Activated CD8-positive, alpha-beta memory T cell treated with anti-CD3 and anti-CD28 coated beads, Interleukin-2, amount 10 ng/mL, durations not matched to agents 7 days and 5 days (primary cell): ENCODE measurements around the gene PROB1. TPM values are rescaled to one million over a fixed set of nuclear protein-coding genes. Genes with fewer than 3 reads are reported as not detected.
"Not testable (repeated sequence)": the region's sequence is repeated elsewhere in the genome, so short reads cannot be mapped to it uniquely, and the experiment has no call there.

Source experiments
- ATAC-seq: fragments of 150-1000 bp; cut with Tn5 transposase; one replicate; pipeline ENCODE4 v1.10.0; 2021; ENCODE audit warnings: moderate library complexity
- CTCF ChIA-PET: fragments of 350-600 bp; sonication (Branson Sonifier 250); formaldehyde crosslinking; loops from one replicate; lab custom pipeline; 2021; ENCODE audit warnings: antibody characterized with exemption; lab: Charles Lee
- DNase-seq: peaks from one replicate; pipeline ENCODE4 v3.0.0-alpha.2; 2020
- H3K27ac Mint-ChIP-seq: one replicate; pipeline ENCODE4 v1.8.0; 2021; ENCODE audit warnings: mild to moderate bottlenecking, mixed read lengths
- H3K27me3 Mint-ChIP-seq: one replicate; pipeline ENCODE4 v1.8.0; 2021; ENCODE audit warnings: mixed read lengths
- H3K36me3 Mint-ChIP-seq: one replicate; pipeline ENCODE4 v1.8.0; 2021; ENCODE audit warnings: mild to moderate bottlenecking, mixed read lengths
- H3K4me1 Mint-ChIP-seq: one replicate; pipeline ENCODE4 v1.8.0; 2021; ENCODE audit warnings: mixed read lengths
- H3K4me3 Mint-ChIP-seq: one replicate; pipeline ENCODE4 v1.8.0; 2021; ENCODE audit warnings: mild to moderate bottlenecking, moderate library complexity, mixed read lengths
- H3K9me3 Mint-ChIP-seq: one replicate; pipeline ENCODE4 v1.8.0; 2022; ENCODE audit warnings: low read depth, mixed read lengths
- total RNA-seq, 2 experiments: library from RNA; stranded (reverse); gene quantifications; one replicate each; pipeline ENCODE4 v1.2.3, GENCODE V29; 2021

PROB1 gene
- total RNA-seq, 2 experiments from 2014 or later: 6.3 to 10.9 TPM

DNA sequence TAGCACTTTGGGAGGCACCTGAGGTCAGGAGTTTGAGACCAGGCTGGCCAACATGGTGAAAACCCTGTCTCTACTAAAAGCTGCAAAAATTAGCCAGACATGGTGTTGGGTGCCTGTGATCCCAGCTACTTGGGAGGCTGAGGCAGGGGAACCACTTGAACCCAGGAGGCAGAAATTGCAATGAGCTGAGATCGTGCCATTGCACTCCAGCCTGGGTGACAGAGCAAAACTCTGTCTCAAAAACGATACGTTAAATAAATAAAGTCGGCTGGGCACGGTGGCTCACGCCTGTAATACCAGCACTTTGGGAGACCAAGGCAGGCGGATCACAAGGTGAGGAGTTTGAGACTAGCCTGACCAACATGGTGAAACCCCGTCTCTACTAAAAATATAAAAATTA is 39.0 kb downstream of the PROB1 start:
- H3K27me3 Mint-ChIP-seq, H3K9me3 Mint-ChIP-seq, H3K27ac Mint-ChIP-seq, H3K4me3 Mint-ChIP-seq, ATAC-seq, DNase-seq, CTCF ChIA-PET: not testable (repeated sequence)
- H3K36me3 Mint-ChIP-seq: peaks cover 30% of the 10 kb centered on the region
- H3K4me1 Mint-ChIP-seq: peaks cover 16% of the 10 kb centered on the region

DNA sequence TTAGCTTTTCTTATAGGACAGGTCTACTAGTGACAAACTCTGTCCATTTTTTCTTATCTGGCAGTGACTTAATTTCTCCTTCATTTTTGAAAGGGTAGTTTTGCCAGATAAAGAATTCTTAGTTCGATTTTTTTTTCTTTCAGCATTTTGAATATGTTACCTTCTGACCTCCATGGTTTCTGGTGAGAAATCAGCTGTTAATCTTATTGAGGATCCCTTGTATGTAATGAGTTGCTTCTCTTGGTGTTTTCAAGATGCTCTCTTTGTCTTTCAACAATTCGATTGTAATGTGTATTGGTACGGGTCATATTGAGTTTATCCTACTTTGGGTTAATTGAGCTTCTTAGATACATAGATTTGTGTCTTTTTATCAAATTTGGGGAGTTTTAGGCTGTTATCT is 40.7 kb downstream of the PROB1 start:
- no peaks in the 10 kb centered on the region for H3K9me3 Mint-ChIP-seq
- H3K4me3 Mint-ChIP-seq: no peak overlapping the region
- no peaks in the 10 kb centered on the region for H3K27me3 Mint-ChIP-seq
- DNase-seq: no peak
- no peak overlapping the region for H3K27ac Mint-ChIP-seq
- H3K4me1 Mint-ChIP-seq: peaks cover 16% of the 10 kb centered on the region
- peaks cover 25% of the 10 kb centered on the region for H3K36me3 Mint-ChIP-seq
- no peak for ATAC-seq
- CTCF ChIA-PET: interaction anchor here (0.9 to 1.8 kb wide), 2 partner anchors 13 to 528 kb away, joined by 3 to 9 read pairs; partner anchors contain the start of gene PAIP2

DNA sequence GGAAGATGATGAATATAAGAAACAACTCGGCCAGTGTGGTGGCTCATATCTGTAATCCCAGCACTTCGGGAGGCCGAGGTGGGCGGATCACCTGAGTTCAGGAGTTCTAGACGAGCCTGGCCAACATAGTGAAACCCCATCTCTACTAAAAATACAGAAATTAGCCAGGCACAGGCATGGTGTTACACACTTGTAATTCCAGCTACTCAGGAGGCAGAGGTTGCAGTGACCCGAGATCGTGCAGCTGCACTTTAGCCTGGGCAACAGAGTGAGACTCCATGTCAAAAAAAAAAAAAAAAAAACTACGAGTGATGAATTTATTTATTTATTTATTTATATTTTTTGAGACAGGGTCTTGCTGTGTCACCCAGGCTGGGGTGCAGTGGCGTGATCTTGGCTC is 47.0 kb downstream of the PROB1 start:
- not testable (repeated sequence) for H3K27ac Mint-ChIP-seq, H3K27me3 Mint-ChIP-seq, ATAC-seq, DNase-seq, H3K9me3 Mint-ChIP-seq, H3K4me3 Mint-ChIP-seq
- CTCF ChIA-PET: interaction anchor here (0.7 kb wide), 1 partner anchor 107 kb away, joined by 3 read pairs; no protein-coding TSS in a partner anchor
- Mint-ChIP-seq H3K36me3 (peaks cover 29% of the 10 kb centered on the region), H3K4me1 (peaks cover 27% of the 10 kb centered on the region)

DNA sequence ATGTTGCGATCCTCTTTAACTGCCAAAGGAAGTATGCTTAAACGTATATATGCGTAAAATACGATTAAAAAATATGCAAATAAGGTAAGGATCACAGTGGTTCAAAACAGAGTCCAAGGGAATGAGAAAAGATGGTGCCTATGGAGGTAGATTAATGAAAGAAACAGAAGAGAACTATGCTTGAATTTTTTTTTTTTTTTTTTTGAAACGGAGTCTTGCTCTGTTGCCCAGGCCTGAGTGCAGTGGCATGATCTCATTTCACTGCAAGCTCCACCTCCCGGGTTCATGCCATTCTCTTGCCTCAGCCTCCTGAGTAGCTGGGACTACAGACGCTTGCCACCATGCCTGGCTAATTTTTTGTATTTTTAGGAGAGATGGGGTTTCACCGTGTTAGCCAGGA is 49.5 kb downstream of the PROB1 start:
- H3K36me3 Mint-ChIP-seq: peaks cover 27% of the 10 kb centered on the region
- not testable (repeated sequence) for H3K27me3 Mint-ChIP-seq

DNA sequence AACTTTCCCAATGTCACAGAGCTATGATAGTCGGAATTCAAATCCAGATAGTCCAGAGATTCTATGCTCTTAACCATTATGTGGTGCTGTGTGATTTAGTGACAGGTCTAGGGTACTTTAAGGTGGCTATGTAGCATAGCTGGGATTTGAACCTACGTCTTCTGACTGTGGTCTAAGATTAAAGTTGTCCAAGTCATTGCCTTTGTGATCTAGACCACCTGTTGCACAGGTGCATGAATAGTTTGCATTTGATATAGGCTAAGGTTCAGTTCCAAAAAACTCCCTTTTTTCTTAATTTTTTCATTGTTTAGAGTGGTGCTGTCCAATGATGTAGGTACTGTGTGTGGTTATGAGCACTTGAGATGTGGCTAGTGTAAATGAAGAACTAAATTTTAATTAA is 50.7 kb downstream of the PROB1 start:
- peaks cover 46% of the 10 kb centered on the region for H3K4me1 Mint-ChIP-seq
- H3K36me3 Mint-ChIP-seq: peaks cover 27% of the 10 kb centered on the region
- H3K9me3 Mint-ChIP-seq: no peaks in the 10 kb centered on the region
- H3K27ac Mint-ChIP-seq: peak overlapping the region; percentile 34
- no peak for DNase-seq
- H3K4me3 Mint-ChIP-seq: no peak overlapping the region
- ATAC-seq: no peak
- no peaks in the 10 kb centered on the region for H3K27me3 Mint-ChIP-seq
- CTCF ChIA-PET: interaction anchor here (0.7 to 1.1 kb wide), 3 partner anchors 11 to 48 kb away, joined by 3 to 4 read pairs (median 3); no protein-coding TSS in a partner anchor

More for the DNA sequence above, 49.5 kb downstream of the PROB1 start:
- not testable (repeated sequence) for DNase-seq, H3K4me3 Mint-ChIP-seq, H3K9me3 Mint-ChIP-seq, H3K27ac Mint-ChIP-seq, ATAC-seq
- H3K4me1 Mint-ChIP-seq: peaks cover 40% of the 10 kb centered on the region
- CTCF ChIA-PET: interaction anchor here (0.8 to 1.6 kb wide), 2 partner anchors 29 to 43 kb away, joined by 3 to 5 read pairs; no protein-coding TSS in a partner anchor

DNA sequence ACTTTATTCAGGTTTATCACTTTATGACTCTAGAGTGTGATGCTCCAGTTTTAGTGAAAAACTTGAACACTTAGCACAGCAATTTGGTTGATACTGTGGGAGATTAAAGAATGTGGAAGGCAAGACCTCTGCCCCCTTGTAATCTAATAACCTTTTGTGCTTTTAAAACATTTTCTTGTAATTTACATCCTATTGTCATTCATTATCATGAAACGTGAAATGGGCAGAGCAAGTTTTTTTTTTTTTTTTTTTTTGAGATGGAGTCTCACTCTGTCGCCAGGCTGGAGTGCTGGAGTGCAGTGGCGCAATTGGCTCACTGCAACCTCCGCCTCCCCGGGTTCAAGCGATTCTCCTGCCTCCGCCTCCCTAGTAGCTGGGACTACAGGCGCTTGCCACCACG is 51.4 kb downstream of the PROB1 start:
- ATAC-seq (no peak), DNase-seq (peak; percentile 29)
- Mint-ChIP-seq H3K9me3 (no peaks in the 10 kb centered on the region), H3K36me3 (peaks cover 24% of the 10 kb centered on the region), H3K4me1 (peaks cover 46% of the 10 kb centered on the region), H3K27ac (peak overlapping the region; percentile 99), H3K4me3 (peak overlapping the region; percentile 100), H3K27me3 (no peaks in the 10 kb centered on the region)
- CTCF ChIA-PET: interaction anchor here (0.7 to 1.1 kb wide), 3 partner anchors 10 to 49 kb away, joined by 3 to 4 read pairs (median 3); no protein-coding TSS in a partner anchor

DNA sequence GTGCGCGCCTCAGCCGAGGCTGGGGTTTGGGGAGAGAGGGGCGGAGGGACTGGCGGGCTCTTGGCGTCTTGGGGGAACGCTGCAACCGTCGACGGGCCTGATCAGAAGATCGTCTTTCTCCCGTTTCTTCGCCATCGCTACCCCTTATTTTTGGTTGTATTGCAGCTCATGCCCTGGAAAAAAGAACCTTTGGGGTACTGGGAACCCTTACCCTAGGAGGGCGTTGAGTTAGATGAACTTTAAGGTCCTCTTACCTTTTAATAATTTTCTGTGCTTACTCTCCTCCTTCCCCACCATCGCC is 52.5 kb downstream of the PROB1 start:
- ATAC-seq (peak; percentile 74), DNase-seq (no peak)
- CTCF ChIA-PET: interaction anchor here (0.6 to 3.5 kb wide), 25 partner anchors 10 to 348 kb away, joined by 3 to 31 read pairs (median 4); partner anchors contain the start of genes DNAJC18, MATR3, SLC23A1 and SPATA24
- H3K4me1 Mint-ChIP-seq: peaks cover 44% of the 10 kb centered on the region
- H3K9me3 Mint-ChIP-seq: no peaks in the 10 kb centered on the region
- peak overlapping the region; percentile 99 for H3K27ac Mint-ChIP-seq
- peaks cover 22% of the 10 kb centered on the region for H3K36me3 Mint-ChIP-seq
- H3K27me3 Mint-ChIP-seq: no peaks in the 10 kb centered on the region
- peak overlapping the region; percentile 100 for H3K4me3 Mint-ChIP-seq

DNA sequence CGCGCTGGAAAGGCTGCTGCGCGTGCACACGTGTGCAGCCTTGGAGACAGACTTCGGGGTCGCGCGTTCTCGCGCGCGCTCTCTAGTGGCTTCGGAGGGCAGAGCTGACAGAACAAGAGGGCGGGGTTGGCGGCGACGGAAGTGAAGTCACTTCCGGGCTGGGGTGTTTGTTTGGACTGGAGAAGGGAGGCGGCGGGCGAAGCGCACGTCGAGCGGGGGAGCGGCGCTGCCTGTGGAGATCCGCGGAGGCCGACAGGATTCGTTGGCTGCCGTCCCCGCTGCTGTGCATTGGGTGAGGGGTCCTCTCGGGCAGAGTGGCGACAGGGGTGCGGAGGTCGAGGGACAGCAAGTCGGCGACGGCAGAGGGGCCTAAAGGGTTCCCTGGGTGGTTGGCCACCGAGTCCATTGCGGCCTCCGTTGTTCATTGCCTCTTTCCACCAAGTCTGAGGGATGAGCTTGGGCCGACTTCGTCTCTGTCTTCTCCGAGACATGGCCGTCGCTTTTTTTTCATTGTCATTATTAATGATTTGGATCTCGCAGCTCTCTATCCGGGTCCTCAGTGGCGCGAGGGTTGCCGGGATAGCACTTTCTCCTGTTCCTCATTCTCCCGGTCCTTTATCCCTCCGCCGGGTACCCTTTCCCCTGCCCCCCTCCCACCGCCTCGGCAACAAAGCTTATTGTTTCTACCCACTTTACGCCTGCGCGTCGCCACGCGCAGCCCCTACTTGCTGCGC is 53.0 kb downstream of the PROB1 start, which contains the start of gene PAIP2:
Gene PAIP2, plus strand, starts transcription at position 166 of the 734 bp plus-strand sequence. CDS start 21,931 bp downstream, outside the sequence.
- peak within 1 kb of the TSS; percentile 100 for H3K4me3 Mint-ChIP-seq
- ATAC-seq (peak; percentile 92), DNase-seq (peak; percentile 98)
- no peaks in the 10 kb centered on the region for H3K9me3 Mint-ChIP-seq
- CTCF ChIA-PET: interaction anchor here (0.6 to 3.5 kb wide), 32 partner anchors 10 to 552 kb away, joined by 3 to 31 read pairs (median 4); partner anchors contain the start of genes DNAJC18, MATR3, SLC23A1 and SPATA24
- peak within 1 kb of the TSS; percentile 99 for H3K27ac Mint-ChIP-seq
- H3K27me3 Mint-ChIP-seq: no peaks in the 10 kb centered on the region
- peaks cover 43% of the 10 kb centered on the region for H3K4me1 Mint-ChIP-seq
- H3K36me3 Mint-ChIP-seq: peaks cover 21% of the 10 kb centered on the region

DNA sequence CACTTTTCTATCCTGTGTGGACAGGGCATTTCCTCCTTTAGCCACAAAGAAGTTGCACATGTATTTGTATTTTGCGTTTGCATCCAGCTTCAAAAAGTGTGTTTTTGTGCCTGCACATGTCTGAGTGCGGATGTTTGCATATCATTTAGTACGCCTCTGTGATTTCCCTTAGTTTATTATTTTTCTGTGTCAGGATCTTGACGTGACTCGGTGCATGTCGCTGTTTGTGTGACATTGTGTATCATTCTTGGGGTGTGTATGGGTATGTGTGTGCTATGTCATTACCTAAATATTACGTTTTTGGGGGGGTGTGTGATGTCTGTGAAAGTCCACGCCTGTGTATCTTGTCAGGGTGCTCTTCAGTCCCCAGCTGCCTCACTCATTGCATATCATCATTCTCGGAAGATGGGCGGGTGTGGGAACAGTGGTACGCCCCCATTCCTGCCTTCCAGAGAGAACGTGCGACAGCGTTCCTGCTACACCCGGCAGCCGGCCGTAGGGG is 53.7 kb downstream of the PROB1 start:
- H3K27me3 Mint-ChIP-seq: no peaks in the 10 kb centered on the region
- peaks cover 20% of the 10 kb centered on the region for H3K36me3 Mint-ChIP-seq
- peak overlapping the region; percentile 99 for H3K27ac Mint-ChIP-seq
- CTCF ChIA-PET: interaction anchor here (0.7 to 3.5 kb wide), 26 partner anchors 9 to 552 kb away, joined by 3 to 31 read pairs (median 5); partner anchors contain the start of genes MATR3, SLC23A1 and SPATA24
- H3K4me3 Mint-ChIP-seq: peak overlapping the region; percentile 100
- no peaks in the 10 kb centered on the region for H3K9me3 Mint-ChIP-seq
- peaks cover 42% of the 10 kb centered on the region for H3K4me1 Mint-ChIP-seq
- ATAC-seq (no peak), DNase-seq (no peak)

Other genes with a start within 250 kb of the PROB1 start
- gene SIL1, start 196.7 kb downstream of the PROB1 start, total RNA-seq: 10 to 100 TPM; 23.9 to 24.5 TPM
- 100 to 1,000 TPM; 149 to 195 TPM for gene MATR3, start 101.4 kb downstream of the PROB1 start, total RNA-seq
- 100 to 1,000 TPM in 1 of 2 experiments, 10 to 100 TPM in 1; 83.4 to 112 TPM for gene PAIP2, start 53.2 kb downstream of the PROB1 start, total RNA-seq
- gene SLC23A1, start 11.8 kb downstream of the PROB1 start, total RNA-seq: 1 to 10 TPM; 1.9 to 2.5 TPM
- 10 to 100 TPM; 51.7 to 61.1 TPM for gene MZB1, start 5.2 kb downstream of the PROB1 start, total RNA-seq
- 1 to 10 TPM; 5.8 to 6.2 TPM for gene SPATA24, start 9.0 kb upstream of the PROB1 start, total RNA-seq
- 10 to 100 TPM in 1 of 2 experiments, 1 to 10 TPM in 1; 9.2 to 25.7 TPM for gene DNAJC18, start 44.4 kb upstream of the PROB1 start, total RNA-seq
- under 1 TPM; 0.28 to 0.29 TPM for gene ECSCR, start 67.6 kb upstream of the PROB1 start, total RNA-seq
- gene SMIM33, start 75.9 kb upstream of the PROB1 start, total RNA-seq: under 1 TPM; 0.07 to 0.26 TPM
- gene STING1, start 87.7 kb upstream of the PROB1 start, total RNA-seq: 100 to 1,000 TPM; 103 to 115 TPM
- 100 to 1,000 TPM; 201 to 244 TPM for gene UBE2D2, start 166.2 kb upstream of the PROB1 start, total RNA-seq